Fibroblast of mammary gland (primary cell): ENCODE results near the gene QKI.
A peak's percentile ranks its signal among the peaks of the same experiment; 100 is the strongest.
"Not testable (repeated sequence)": the region's sequence is repeated elsewhere in the genome, so short reads cannot be mapped to it uniquely, and the experiment has no call there.

Experiments used
- DNase-seq: peaks from one replicate; pipeline ENCODE4 v3.0.0-alpha.2; 2010; ENCODE audit warnings: low read depth
- H3K4me3 ChIP-seq: 2 replicates; pipeline ENCODE4 v1.5.1; 2011; ENCODE audit warnings: low read depth, mild to moderate bottlenecking, low read length, moderate library complexity; ENCODE audit not compliant: control insufficient read depth
- CTCF ChIP-seq: conservative IDR thresholded peaks from 2 replicates; pipeline ENCODE4 v1.5.1; 2011; ENCODE audit warnings: low read depth, low read length, inconsistent platforms; ENCODE audit not compliant: control insufficient read depth, insufficient read depth

Gene QKI

GRCh38 chr6:163438298-163438939 is 23.9 kb downstream of the QKI start:
- no peak overlapping the region for H3K4me3 ChIP-seq
- no peak for TF ChIP-seq CTCF
- no peak for DNase-seq

- no peak overlapping the region for H3K4me3 ChIP-seq
- TF ChIP-seq CTCF = no peak
- no peak for DNase-seq
Measured at GRCh38 chr6:163438940-163439335, 24.4 kb downstream of the QKI start.

- not testable (repeated sequence) for DNase-seq, H3K4me3 ChIP-seq
Measured at GRCh38 chr6:163439390-163439789, 24.9 kb downstream of the QKI start.

- H3K4me3 ChIP-seq = no peak overlapping the region
- no peak for TF ChIP-seq CTCF
- no peak for DNase-seq
Measured at GRCh38 chr6:163439997-163440396, 25.5 kb downstream of the QKI start.

- DNase-seq = no peak
- H3K4me3 ChIP-seq = no peak overlapping the region
- no peak for TF ChIP-seq CTCF
Measured at GRCh38 chr6:163442336-163442735, 27.8 kb downstream of the QKI start.

- no peak for DNase-seq
- no peak overlapping the region for H3K4me3 ChIP-seq
- peak; percentile 9 for TF ChIP-seq CTCF
Measured at GRCh38 chr6:163444077-163444476, 29.6 kb downstream of the QKI start.

- TF ChIP-seq CTCF = no peak
- DNase-seq = no peak
- no peak overlapping the region for H3K4me3 ChIP-seq
Measured at GRCh38 chr6:163446549-163446948, 32.0 kb downstream of the QKI start.
